Mesendoderm (in vitro differentiated cells): Measurements from ENCODE around the gene RSF1.
"Not testable (repeated sequence)": the region's sequence is repeated elsewhere in the genome, so short reads cannot be mapped to it uniquely, and the experiment has no call there.

ENCODE experiments used
- DNase-seq: peaks from one replicate; pipeline ENCODE4 v3.0.0; 2013
- H2AK5ac ChIP-seq: 2 replicates; pipeline ENCODE4 v1.6.1; 2013; ENCODE audit warnings: low read length, inconsistent platforms
- H2BK120ac ChIP-seq: 2 replicates; pipeline ENCODE4 v1.6.1; 2013; ENCODE audit warnings: low read depth, mild to moderate bottlenecking, low read length, moderate library complexity, mixed read lengths
- H2BK15ac ChIP-seq: replicated peaks from 2 replicates; pipeline ENCODE4 v1.6.1; 2013; ENCODE audit warnings: low read depth, mild to moderate bottlenecking, moderate library complexity
- H2BK5ac ChIP-seq: 2 replicates; pipeline ENCODE4 v1.6.1; 2013; ENCODE audit warnings: low read length, inconsistent platforms
- H3K18ac ChIP-seq: 2 replicates; pipeline ENCODE4 v1.6.1; 2013; ENCODE audit warnings: mild to moderate bottlenecking, low read length, mixed read lengths
- H3K23ac ChIP-seq: one replicate; pipeline ENCODE4 v1.6.1; 2013; ENCODE audit warnings: low read length
- H3K27ac ChIP-seq: 2 replicates; pipeline ENCODE4 v1.5.1; 2013; ENCODE audit warnings: low read depth, mild to moderate bottlenecking, inconsistent platforms, low read length, moderate library complexity
- H3K27me3 ChIP-seq: 2 replicates; pipeline ENCODE4 v1.6.1; 2013; ENCODE audit warnings: low read length, control low read depth, mild to moderate bottlenecking, inconsistent platforms; ENCODE audit not compliant: insufficient read depth, poor library complexity
- H3K36me3 ChIP-seq: 2 replicates; pipeline ENCODE4 v1.6.1; 2013; ENCODE audit warnings: low read length, inconsistent platforms; ENCODE audit not compliant: control insufficient read depth, insufficient read depth
- H3K4ac ChIP-seq: one replicate; pipeline ENCODE4 v1.6.1; 2013; ENCODE audit warnings: low read depth, mild to moderate bottlenecking, low read length, moderate library complexity
- H3K4me1 ChIP-seq: 2 replicates; pipeline ENCODE4 v1.6.1; 2013; ENCODE audit warnings: low read depth, low read length, inconsistent platforms; ENCODE audit not compliant: control insufficient read depth
- H3K4me2 ChIP-seq: 2 replicates; pipeline ENCODE4 v1.6.1; 2013; ENCODE audit warnings: low read length
- H3K4me3 ChIP-seq: 2 replicates; pipeline ENCODE4 v1.5.1; 2013; ENCODE audit warnings: mild to moderate bottlenecking, low read length
- H3K56ac ChIP-seq: one replicate; pipeline ENCODE4 v1.6.1; 2013; ENCODE audit warnings: low read length
- H3K79me1 ChIP-seq: 2 replicates; pipeline ENCODE4 v1.6.1; 2013; ENCODE audit warnings: low read length, inconsistent platforms
- H3K79me2 ChIP-seq: 2 replicates; pipeline ENCODE4 v1.6.1; 2013; ENCODE audit warnings: mild to moderate bottlenecking, low read length; ENCODE audit not compliant: control insufficient read depth, insufficient read depth
- H3K9ac ChIP-seq: 2 replicates; pipeline ENCODE4 v1.6.1; 2013; ENCODE audit warnings: low read length, inconsistent platforms
- H4K5ac ChIP-seq: one replicate; pipeline ENCODE4 v1.6.1; 2013; ENCODE audit warnings: low read length
- H4K8ac ChIP-seq: one replicate; pipeline ENCODE4 v1.6.1; 2013; ENCODE audit warnings: low read depth, mild to moderate bottlenecking, control low read depth, low read length, moderate library complexity
- WGBS: extraction: QIAGEN DNeasy Blood & Tissue Kit; methylation state at CpG from one replicate; pipeline ENCODE4 v1.1.7; 2013; ENCODE audit warnings: low lambda C conversion rate, missing lambda C conversion rate; ENCODE audit not compliant: insufficient coverage; ENCODE audit errors: extremely low coverage; 5-methylcytosine and 5-hydroxymethylcytosine counted together

RSF1 gene

GRCh38 chr11:77637345-77638165, 183.0 kb downstream of the RSF1 start, which contains the start of gene CLNS1A:
Gene CLNS1A (minus strand): TSS chr11:77637794. CDS start chr11:77637714, 80 bp downstream.
- peak within 1 kb of the TSS; percentile 89 for H3K4me3 ChIP-seq
- H4K5ac ChIP-seq, result peak within 1 kb of the TSS; percentile 71
- H3K79me1 ChIP-seq, result peaks cover 8% of the 10 kb centered on the region
- H3K79me2 ChIP-seq, result peaks cover 22% of the 10 kb centered on the region
- no peak within 1 kb of the TSS for H4K8ac ChIP-seq
- H3K18ac ChIP-seq, result peak within 1 kb of the TSS; percentile 16
- H3K23ac ChIP-seq, result peak within 1 kb of the TSS; percentile 83
- peak within 1 kb of the TSS; percentile 95 for H3K4me2 ChIP-seq
- no peak within 1 kb of the TSS for H2BK5ac ChIP-seq
- H2AK5ac ChIP-seq, result no peak within 1 kb of the TSS
- peak within 1 kb of the TSS; percentile 95 for H3K56ac ChIP-seq
- peak within 1 kb of the TSS; percentile 96 for H3K9ac ChIP-seq
- H3K4me1 ChIP-seq, result peaks cover 2% of the 10 kb centered on the region
- H3K36me3 ChIP-seq, result no peaks in the 10 kb centered on the region
- H2BK15ac ChIP-seq, result no peak within 1 kb of the TSS
- H3K4ac ChIP-seq, result peak within 1 kb of the TSS; percentile 83
- H3K27me3 ChIP-seq, result no peaks in the 10 kb centered on the region
- peak within 1 kb of the TSS; percentile 73 for H3K27ac ChIP-seq
- H2BK120ac ChIP-seq, result no peak within 1 kb of the TSS
- WGBS, result no CpG with 5 or more reads among the region's 41 CpGs
- DNase-seq, result peak; percentile 95

- Histone ChIP-seq H3K36me3 (no peaks in the 10 kb centered on the region), H3K4me1 (peaks cover 2% of the 10 kb centered on the region), H3K23ac (no peak overlapping the region), H3K9ac (peak overlapping the region; percentile 96), H4K8ac (no peak overlapping the region), H2BK120ac (no peak overlapping the region), H3K56ac (peak overlapping the region; percentile 95), H2BK5ac (no peak overlapping the region), H3K4ac (no peak overlapping the region), H3K27me3 (no peaks in the 10 kb centered on the region), H2AK5ac (no peak overlapping the region), H3K79me1 (peaks cover 8% of the 10 kb centered on the region), H4K5ac (peak overlapping the region; percentile 56), H3K18ac (no peak overlapping the region), H3K79me2 (peaks cover 28% of the 10 kb centered on the region), H3K27ac (no peak overlapping the region), H3K4me2 (peak overlapping the region; percentile 94), H3K4me3 (peak overlapping the region; percentile 89), H2BK15ac (no peak overlapping the region)
- DNase-seq, result peak; percentile 16
- WGBS, result no CpG with 5 or more reads among the region's 14 CpGs
These were observed 183.7 kb downstream of the RSF1 start for GRCh38 chr11:77636731-77637344.

DNA sequence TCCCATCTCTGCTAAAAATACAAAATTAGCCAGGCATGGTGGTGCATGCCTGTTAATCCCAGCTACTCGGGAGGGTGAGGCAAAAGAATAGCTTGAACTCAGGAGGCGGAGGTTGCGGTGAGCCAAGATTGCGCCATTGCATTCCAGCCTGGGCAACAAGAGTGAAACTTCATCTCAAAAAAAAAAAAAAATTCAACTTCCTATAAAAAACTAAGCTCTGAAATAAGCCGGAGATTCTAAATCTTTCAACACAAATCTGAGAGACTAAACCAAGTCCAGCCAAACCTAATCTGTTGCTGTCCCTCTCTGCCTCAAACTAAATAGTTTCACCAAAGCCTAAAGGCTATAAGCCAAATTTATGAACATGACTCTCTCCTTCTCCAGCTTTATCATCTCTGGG, 186.6 kb downstream of the RSF1 start:
- not testable (repeated sequence) for H2BK120ac ChIP-seq, H3K18ac ChIP-seq, H3K4me3 ChIP-seq, H4K5ac ChIP-seq, H3K27me3 ChIP-seq, H2AK5ac ChIP-seq, H3K36me3 ChIP-seq, H3K23ac ChIP-seq, H4K8ac ChIP-seq, H3K27ac ChIP-seq, H3K56ac ChIP-seq, H3K4me2 ChIP-seq, H3K4ac ChIP-seq, H3K9ac ChIP-seq, H2BK5ac ChIP-seq, H2BK15ac ChIP-seq, DNase-seq, H3K4me1 ChIP-seq
- peaks cover 38% of the 10 kb centered on the region for H3K79me2 ChIP-seq
- H3K79me1 ChIP-seq, result peaks cover 14% of the 10 kb centered on the region
- WGBS, result no CpG with 5 or more reads among the region's 5 CpGs

DNA sequence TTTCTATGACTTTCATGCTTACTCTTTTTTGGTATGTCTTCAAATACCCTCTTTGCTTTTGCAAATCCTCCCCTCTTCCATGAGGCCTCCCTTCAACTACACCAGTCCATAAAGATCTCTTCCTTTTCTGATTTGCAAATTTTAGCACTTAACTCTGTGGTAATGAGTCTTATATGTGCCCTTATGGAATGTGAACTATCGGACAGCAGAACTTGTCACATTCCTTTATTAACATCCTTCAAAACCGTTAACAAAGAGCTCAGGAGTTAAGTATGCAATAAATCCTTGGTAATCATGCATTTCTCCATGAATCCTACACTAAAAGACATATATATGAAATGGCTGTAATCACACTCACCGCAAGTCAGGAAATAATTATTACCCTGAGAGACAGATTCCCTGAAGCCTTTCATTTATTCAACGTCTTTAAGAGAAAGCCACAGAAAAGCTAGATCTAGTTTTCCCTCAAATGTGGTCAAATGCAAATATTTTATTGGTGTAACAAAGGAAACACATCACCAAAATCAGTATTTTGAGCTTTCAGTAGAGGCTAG, 190.3 kb downstream of the RSF1 start:
- Histone ChIP-seq H3K4me3 (no peak overlapping the region), H3K36me3 (peaks cover under 1% of the 10 kb centered on the region), H3K27ac (no peak overlapping the region), H2AK5ac (no peak overlapping the region), H3K18ac (no peak overlapping the region), H3K4me2 (no peak overlapping the region), H2BK15ac (no peak overlapping the region), H3K23ac (no peak overlapping the region), H3K79me1 (peaks cover 6% of the 10 kb centered on the region), H3K4ac (no peak overlapping the region), H3K4me1 (no peaks in the 10 kb centered on the region), H3K9ac (no peak overlapping the region), H4K8ac (no peak overlapping the region), H3K56ac (no peak overlapping the region), H3K79me2 (peaks cover 21% of the 10 kb centered on the region), H4K5ac (no peak overlapping the region), H2BK120ac (no peak overlapping the region), H3K27me3 (no peaks in the 10 kb centered on the region), H2BK5ac (no peak overlapping the region)
- no CpG with 5 or more reads among the region's 4 CpGs for WGBS
- DNase-seq, result no peak

GRCh38 chr11:77619576-77620198, 200.8 kb downstream of the RSF1 start:
- WGBS, result no CpG with 5 or more reads among the region's 3 CpGs
- Histone ChIP-seq H3K56ac (no peak overlapping the region), H3K27ac (no peak overlapping the region), H3K27me3 (no peaks in the 10 kb centered on the region), H2BK15ac (no peak overlapping the region), H3K4me2 (no peak overlapping the region), H3K9ac (no peak overlapping the region), H3K4me3 (no peak overlapping the region), H2AK5ac (no peak overlapping the region), H3K79me2 (no peaks in the 10 kb centered on the region), H4K5ac (no peak overlapping the region), H3K18ac (no peak overlapping the region), H3K79me1 (no peaks in the 10 kb centered on the region), H2BK5ac (no peak overlapping the region), H3K4me1 (no peaks in the 10 kb centered on the region), H4K8ac (no peak overlapping the region), H3K23ac (no peak overlapping the region), H3K36me3 (peaks cover 2% of the 10 kb centered on the region), H2BK120ac (no peak overlapping the region), H3K4ac (no peak overlapping the region)
- DNase-seq, result peak; percentile 71
